Activated naive CD8-positive, alpha-beta T cell (primary cell): ENCODE data around the gene MED13L.

ENCODE experiments used
- H3K27ac Mint-ChIP-seq: one replicate; pipeline ENCODE4 v1.8.0; 2021; ENCODE audit warnings: mixed read lengths
- H3K27me3 Mint-ChIP-seq: one replicate; pipeline ENCODE4 v1.8.0; 2021; ENCODE audit warnings: mixed read lengths
- H3K36me3 Mint-ChIP-seq: one replicate; pipeline ENCODE4 v1.8.0; 2021; ENCODE audit warnings: mixed read lengths
- H3K4me1 Mint-ChIP-seq: one replicate; pipeline ENCODE4 v1.8.0; 2021; ENCODE audit warnings: low read depth, mixed read lengths
- H3K4me3 Mint-ChIP-seq: one replicate; pipeline ENCODE4 v1.8.0; 2021; ENCODE audit warnings: mild to moderate bottlenecking, mixed read lengths
- H3K9me3 Mint-ChIP-seq: one replicate; pipeline ENCODE4 v1.8.0; 2021; ENCODE audit warnings: low read depth, mixed read lengths

The MED13L gene

GRCh38 chr12:115973066-115973465, 304.4 kb downstream of the MED13L start:
- no peak overlapping the region for H3K4me3 Mint-ChIP-seq

GRCh38 chr12:115972241-115972640, 305.3 kb downstream of the MED13L start:
- Mint-ChIP-seq H3K27me3 (no peaks in the 10 kb centered on the region), H3K4me3 (no peak overlapping the region), H3K4me1 (no peaks in the 10 kb centered on the region), H3K27ac (no peak overlapping the region), H3K36me3 (peaks cover 17% of the 10 kb centered on the region), H3K9me3 (no peaks in the 10 kb centered on the region)

More at GRCh38 chr12:115973066-115973465, 304.4 kb downstream of the MED13L start:
- Mint-ChIP-seq H3K27me3 (no peaks in the 10 kb centered on the region), H3K9me3 (no peaks in the 10 kb centered on the region), H3K36me3 (peaks cover 17% of the 10 kb centered on the region), H3K27ac (no peak overlapping the region), H3K4me1 (no peaks in the 10 kb centered on the region)

DNA sequence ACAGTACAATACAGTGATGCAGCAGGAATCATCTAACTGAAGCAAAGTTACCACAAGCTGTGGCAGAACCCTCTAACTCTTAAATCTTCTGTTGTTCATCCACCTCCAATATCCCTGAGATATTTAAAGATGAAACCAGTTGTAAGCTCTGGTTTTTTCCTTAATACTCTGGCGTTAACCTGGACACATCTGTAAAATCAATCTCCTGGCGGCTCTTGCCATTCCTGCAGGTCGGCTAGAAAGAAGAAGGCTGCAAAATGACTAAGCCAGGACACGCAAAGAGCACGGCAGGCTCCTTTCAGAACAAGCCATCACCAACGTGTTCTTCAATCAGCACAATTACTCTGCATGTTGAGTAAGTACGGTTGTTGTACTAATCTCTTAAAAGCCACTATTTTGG, 309.3 kb downstream of the MED13L start:
- Mint-ChIP-seq H3K36me3 (peaks cover 12% of the 10 kb centered on the region), H3K9me3 (no peaks in the 10 kb centered on the region), H3K27me3 (no peaks in the 10 kb centered on the region), H3K27ac (no peak overlapping the region), H3K4me1 (peaks cover 3% of the 10 kb centered on the region), H3K4me3 (no peak overlapping the region)

DNA sequence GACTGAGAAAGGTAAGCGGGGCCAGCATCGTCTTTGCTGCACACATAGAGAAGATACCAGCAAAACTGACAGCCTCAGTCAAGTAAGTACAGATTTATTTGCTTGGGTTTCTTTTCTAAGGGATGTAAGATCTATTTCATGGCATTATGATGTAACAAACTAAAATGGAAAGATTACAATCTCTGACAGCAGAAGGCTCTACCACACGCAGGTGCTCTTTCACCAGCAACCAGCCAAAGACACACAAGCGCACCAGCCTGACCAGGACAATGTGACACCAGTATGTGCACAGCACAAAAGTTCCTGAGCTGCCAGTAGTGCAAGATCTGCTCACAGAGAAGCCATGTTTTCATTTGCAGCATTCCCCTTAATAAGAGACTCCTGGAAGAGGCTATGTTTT, 311.1 kb downstream of the MED13L start:
- Mint-ChIP-seq H3K4me3 (no peak overlapping the region), H3K27me3 (no peaks in the 10 kb centered on the region), H3K27ac (no peak overlapping the region), H3K36me3 (peaks cover 8% of the 10 kb centered on the region), H3K9me3 (no peaks in the 10 kb centered on the region), H3K4me1 (peaks cover 3% of the 10 kb centered on the region)

- H3K4me3 Mint-ChIP-seq = no peak overlapping the region
- H3K4me1 Mint-ChIP-seq = peaks cover 3% of the 10 kb centered on the region
- H3K27me3 Mint-ChIP-seq = no peaks in the 10 kb centered on the region
- peaks cover 6% of the 10 kb centered on the region for H3K36me3 Mint-ChIP-seq
- H3K9me3 Mint-ChIP-seq = no peaks in the 10 kb centered on the region
- no peak overlapping the region for H3K27ac Mint-ChIP-seq
Measured at GRCh38 chr12:115964626-115965025, 312.9 kb downstream of the MED13L start.

DNA sequence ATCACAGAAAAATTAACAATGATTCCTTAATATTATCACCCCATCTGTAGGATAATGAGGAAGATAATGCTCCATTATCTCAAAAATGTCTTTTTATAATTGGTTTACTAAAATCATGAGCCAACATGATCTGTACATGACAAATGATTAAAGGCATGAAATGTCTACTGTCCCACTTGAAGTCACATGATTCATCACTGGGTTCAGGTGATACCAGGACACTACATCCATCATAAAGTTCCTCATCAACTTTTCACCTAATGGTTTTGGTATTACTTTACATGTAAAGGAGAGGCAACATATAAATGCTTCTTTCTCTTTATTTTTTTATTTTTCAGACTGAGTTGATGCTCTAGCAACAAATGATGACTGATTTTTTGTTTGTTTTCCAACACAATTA, 313.3 kb downstream of the MED13L start:
- no peaks in the 10 kb centered on the region for H3K27me3 Mint-ChIP-seq
- H3K4me1 Mint-ChIP-seq = peaks cover 3% of the 10 kb centered on the region
- H3K27ac Mint-ChIP-seq = no peak overlapping the region
- H3K9me3 Mint-ChIP-seq = no peaks in the 10 kb centered on the region
- peaks cover 6% of the 10 kb centered on the region for H3K36me3 Mint-ChIP-seq
- H3K4me3 Mint-ChIP-seq = no peak overlapping the region

DNA sequence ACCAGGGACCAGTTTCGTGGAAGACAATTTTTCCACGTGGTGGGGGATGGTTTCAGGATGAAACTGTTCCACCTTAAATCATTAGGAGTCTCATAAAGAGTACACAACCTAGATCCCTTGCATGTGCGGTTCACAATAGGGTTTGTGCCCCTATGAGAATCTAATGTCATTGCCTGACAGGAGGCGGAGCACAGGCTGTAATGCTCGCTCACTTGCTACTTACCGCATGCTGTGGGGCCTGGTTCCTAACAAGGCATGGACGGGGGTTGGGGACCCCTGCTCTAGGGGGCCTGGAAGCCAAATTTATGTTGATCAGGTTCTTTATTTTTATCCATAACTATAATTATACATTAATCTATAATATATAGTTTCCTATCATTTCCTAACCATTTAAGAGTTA, 315.3 kb downstream of the MED13L start:
- H3K36me3 Mint-ChIP-seq = peaks cover 7% of the 10 kb centered on the region
- no peak overlapping the region for H3K4me3 Mint-ChIP-seq
- H3K9me3 Mint-ChIP-seq = no peaks in the 10 kb centered on the region
- no peaks in the 10 kb centered on the region for H3K27me3 Mint-ChIP-seq
- H3K27ac Mint-ChIP-seq = no peak overlapping the region
- peaks cover 3% of the 10 kb centered on the region for H3K4me1 Mint-ChIP-seq

DNA sequence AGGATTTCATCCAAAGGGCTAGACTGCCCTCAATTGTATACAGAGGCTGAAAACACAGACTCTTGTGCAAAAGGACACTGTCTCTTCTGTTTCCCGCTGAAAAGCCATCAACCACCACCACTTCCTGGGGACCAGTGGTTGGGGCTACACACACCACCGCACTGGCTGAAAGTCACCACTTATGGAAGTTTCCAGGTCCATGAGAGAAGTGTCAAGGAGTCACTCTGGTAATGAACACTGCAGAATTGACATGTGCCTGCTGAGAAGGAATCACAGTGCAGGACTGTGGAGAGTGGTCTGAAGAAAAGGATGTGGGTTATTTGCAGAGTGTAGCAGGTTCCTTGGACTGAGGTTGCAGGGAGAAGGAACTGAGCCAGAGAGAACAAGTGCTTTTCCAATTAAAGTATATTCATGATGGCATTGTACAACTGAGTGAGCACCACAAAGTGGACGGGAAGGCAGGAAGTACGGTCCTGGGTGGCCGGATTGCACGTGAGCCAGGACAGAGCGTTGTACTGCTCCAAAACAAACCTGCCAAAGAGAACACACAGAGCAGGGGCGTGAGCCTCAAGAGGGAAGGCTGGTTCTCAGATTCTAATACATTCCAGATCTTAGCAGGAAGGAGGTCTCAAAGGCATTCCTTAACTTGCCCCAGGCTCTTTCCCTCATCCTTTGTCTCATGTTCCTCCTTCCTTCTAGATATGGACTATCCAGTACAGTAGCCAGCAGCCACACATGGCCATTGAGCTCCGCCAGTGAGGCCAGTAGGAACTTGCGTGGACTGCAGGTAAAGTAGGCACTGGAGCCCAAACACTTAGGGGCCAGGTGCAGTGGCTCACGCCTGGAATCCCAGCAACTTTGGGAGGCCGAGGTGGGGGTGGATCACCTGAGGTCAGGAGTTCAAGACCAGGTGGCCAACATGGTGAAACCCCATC, 316.4 kb downstream of the MED13L start:
- Mint-ChIP-seq H3K27ac (no peak overlapping the region), H3K9me3 (no peaks in the 10 kb centered on the region), H3K36me3 (peaks cover 7% of the 10 kb centered on the region), H3K4me3 (no peak overlapping the region), H3K4me1 (peaks cover 3% of the 10 kb centered on the region), H3K27me3 (no peaks in the 10 kb centered on the region)

GRCh38 chr12:115957686-115958290, 319.7 kb downstream of the MED13L start:
- no peak overlapping the region for H3K27ac Mint-ChIP-seq

DNA sequence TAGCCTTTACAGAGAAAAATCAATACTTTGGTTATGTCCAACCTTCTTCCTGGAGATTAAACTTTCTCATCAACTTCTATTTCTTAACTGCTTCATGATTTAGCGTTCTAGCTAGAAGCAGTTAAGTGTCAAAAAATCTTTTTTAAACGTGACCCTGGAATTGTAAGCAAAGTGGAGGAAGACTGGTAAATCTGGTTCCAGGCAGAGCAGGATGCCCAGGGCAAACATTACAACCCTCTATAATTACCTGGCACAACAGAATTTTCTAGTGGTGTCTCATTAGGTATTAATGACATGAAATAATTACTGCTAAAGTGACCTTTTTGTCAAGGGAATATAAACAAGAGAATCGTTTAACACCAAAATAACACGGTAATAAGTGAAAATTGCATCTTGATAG, 320.8 kb downstream of the MED13L start:
- no peaks in the 10 kb centered on the region for H3K9me3 Mint-ChIP-seq

More at GRCh38 chr12:115957686-115958290, 319.7 kb downstream of the MED13L start:
- Mint-ChIP-seq H3K4me1 (no peaks in the 10 kb centered on the region), H3K36me3 (peaks cover 7% of the 10 kb centered on the region), H3K9me3 (no peaks in the 10 kb centered on the region), H3K27me3 (no peaks in the 10 kb centered on the region), H3K4me3 (no peak overlapping the region)

GRCh38 chr12:115956236-115956635, 321.3 kb downstream of the MED13L start:
- Mint-ChIP-seq H3K9me3 (no peaks in the 10 kb centered on the region), H3K27me3 (no peaks in the 10 kb centered on the region), H3K27ac (no peak overlapping the region), H3K4me1 (no peaks in the 10 kb centered on the region), H3K4me3 (no peak overlapping the region), H3K36me3 (peaks cover 7% of the 10 kb centered on the region)

More for the DNA sequence above, 320.8 kb downstream of the MED13L start:
- Mint-ChIP-seq H3K27ac (no peak overlapping the region), H3K36me3 (peaks cover 7% of the 10 kb centered on the region), H3K4me3 (no peak overlapping the region), H3K4me1 (no peaks in the 10 kb centered on the region), H3K27me3 (no peaks in the 10 kb centered on the region)

DNA sequence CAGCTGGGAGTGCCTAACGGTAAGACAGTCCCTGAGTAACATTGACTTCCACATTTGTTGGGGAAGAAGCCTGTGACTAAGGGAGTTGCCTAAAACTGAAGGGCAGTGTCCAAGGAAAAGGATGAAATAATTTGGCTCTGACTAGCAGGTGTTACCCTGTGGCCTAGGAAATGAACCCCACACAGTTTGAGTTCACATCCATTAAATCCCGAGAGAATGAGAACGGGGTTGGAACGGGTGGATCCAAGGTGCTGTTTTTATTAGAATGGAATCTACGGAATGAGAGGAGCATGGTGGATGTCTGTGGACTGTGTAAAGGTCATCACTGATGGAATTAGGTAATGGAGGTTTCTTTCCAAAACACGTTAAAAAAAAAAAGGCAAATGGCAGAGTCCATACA, 324.0 kb downstream of the MED13L start:
- Mint-ChIP-seq H3K9me3 (no peaks in the 10 kb centered on the region), H3K4me3 (no peak overlapping the region)

GRCh38 chr12:115953031-115953430, 324.5 kb downstream of the MED13L start:
- peaks cover 15% of the 10 kb centered on the region for H3K36me3 Mint-ChIP-seq
- H3K9me3 Mint-ChIP-seq = no peaks in the 10 kb centered on the region
- no peak overlapping the region for H3K4me3 Mint-ChIP-seq
- no peaks in the 10 kb centered on the region for H3K4me1 Mint-ChIP-seq
- no peaks in the 10 kb centered on the region for H3K27me3 Mint-ChIP-seq
- no peak overlapping the region for H3K27ac Mint-ChIP-seq

More for the DNA sequence above, 324.0 kb downstream of the MED13L start:
- no peak overlapping the region for H3K27ac Mint-ChIP-seq
- H3K36me3 Mint-ChIP-seq = peaks cover 16% of the 10 kb centered on the region
- H3K4me1 Mint-ChIP-seq = no peaks in the 10 kb centered on the region
- no peaks in the 10 kb centered on the region for H3K27me3 Mint-ChIP-seq

GRCh38 chr12:115950959-115951358, 326.5 kb downstream of the MED13L start:
- Mint-ChIP-seq H3K4me1 (no peaks in the 10 kb centered on the region), H3K27me3 (no peaks in the 10 kb centered on the region), H3K27ac (no peak overlapping the region), H3K4me3 (no peak overlapping the region), H3K36me3 (peaks cover 14% of the 10 kb centered on the region), H3K9me3 (no peaks in the 10 kb centered on the region)

DNA sequence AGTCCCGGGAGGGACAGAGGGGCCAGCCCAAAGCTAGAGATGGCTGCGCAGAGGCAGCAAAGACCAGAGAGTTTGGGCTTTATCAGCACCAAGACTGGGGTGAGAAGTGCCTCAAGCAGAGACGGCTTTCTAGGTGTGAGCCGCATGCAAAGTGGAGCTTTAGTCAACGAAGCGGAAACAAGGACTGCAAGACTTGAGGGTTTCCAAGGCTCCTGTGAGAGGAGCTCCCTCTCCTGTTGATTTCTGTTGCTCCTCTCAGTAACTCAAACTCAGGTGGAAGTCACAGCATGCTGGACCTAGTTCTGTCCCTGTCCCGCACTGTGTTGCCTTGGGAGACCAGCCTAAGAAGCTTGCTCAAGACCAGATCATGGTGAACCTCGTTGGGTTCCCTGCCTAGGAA, 327.8 kb downstream of the MED13L start:
- no peak overlapping the region for H3K27ac Mint-ChIP-seq
- no peaks in the 10 kb centered on the region for H3K27me3 Mint-ChIP-seq
- no peak overlapping the region for H3K4me3 Mint-ChIP-seq
- peaks cover 14% of the 10 kb centered on the region for H3K36me3 Mint-ChIP-seq
- H3K9me3 Mint-ChIP-seq = no peaks in the 10 kb centered on the region
- H3K4me1 Mint-ChIP-seq = no peaks in the 10 kb centered on the region
